CD4-positive, alpha-beta T cell treated with Interleukin-6 for 4 hours (primary cell): ENCODE data around the gene RPL34.
"Not testable (repeated sequence)": the region's sequence is repeated elsewhere in the genome, so short reads cannot be mapped to it uniquely, and the experiment has no call there.

ENCODE experiments used
- DNase-seq: peaks from one replicate; pipeline ENCODE4 v3.0.0-alpha.2; 2020; ENCODE audit warnings: mixed read lengths

RPL34 gene

DNA sequence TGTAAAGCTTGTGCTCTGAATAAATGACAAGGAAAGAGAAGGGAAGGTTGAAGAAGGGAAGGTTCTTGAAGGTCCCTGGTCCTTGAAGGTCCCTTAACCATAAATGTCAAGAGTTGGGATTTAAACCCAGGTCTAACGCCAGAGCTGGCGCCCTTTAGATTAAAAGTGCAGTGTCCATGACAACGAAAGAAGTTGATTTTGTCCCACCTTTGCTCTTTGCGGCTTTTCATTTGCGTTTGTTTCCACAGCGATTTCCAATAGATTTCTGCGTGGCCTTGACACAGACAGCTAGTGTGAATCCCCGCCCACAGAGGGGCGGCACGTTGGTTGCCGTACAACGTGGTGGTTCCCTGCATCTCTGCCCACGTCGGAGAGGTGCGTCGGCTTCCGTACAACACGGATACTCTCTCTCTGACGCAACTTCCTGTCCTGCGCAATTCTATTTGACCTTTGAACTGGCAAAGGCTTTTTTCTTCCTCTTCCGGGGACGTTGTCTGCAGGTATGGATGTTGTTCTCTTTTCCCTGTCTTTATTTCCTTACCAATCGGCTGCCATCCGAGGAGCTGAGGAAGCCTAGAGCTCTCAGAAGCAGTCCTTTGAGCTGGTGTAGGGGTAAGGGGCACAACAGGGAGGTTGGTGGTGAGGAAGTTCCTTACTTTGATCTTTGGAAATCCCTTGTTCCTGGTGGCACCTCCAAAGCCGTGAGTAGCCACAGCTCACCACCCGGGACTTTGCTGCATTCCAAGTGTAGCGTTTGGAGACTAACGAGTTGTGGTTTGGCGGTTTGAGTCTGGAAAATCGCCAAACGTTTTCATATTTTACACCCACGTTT is at the start of gene RPL34:
Gene RPL34 (plus strand): TSS at position 476 of the 832 bp plus-strand sequence. CDS start 1,384 bp downstream, outside the sequence.
- peak; percentile 99 for DNase-seq

GRCh38 chr4:108570993-108571569 is 49.3 kb upstream of the RPL34 start:
- DNase-seq = no peak

DNA sequence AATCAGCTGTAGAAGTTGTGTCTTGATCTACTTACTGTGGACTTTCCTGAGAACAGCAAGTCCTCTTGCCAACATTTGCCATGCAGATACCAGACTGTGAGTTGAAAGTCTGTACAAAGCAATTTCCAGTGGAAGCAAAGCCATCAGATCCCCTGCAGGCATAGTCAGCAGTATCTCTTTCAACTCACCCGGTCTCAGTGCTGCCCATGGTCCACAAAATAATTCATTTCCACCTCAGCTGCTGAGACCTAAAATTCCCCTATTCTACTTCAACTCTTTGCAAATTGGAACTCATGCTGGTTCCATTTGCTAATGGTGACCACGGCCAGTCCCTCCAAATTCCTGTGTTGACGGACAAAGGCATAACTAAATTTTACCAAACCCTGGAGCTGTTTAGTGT is 46.0 kb upstream of the RPL34 start:
- no peak for DNase-seq

- DNase-seq = no peak
These were observed 39.3 kb upstream of the RPL34 start for GRCh38 chr4:108581083-108581482.

DNA sequence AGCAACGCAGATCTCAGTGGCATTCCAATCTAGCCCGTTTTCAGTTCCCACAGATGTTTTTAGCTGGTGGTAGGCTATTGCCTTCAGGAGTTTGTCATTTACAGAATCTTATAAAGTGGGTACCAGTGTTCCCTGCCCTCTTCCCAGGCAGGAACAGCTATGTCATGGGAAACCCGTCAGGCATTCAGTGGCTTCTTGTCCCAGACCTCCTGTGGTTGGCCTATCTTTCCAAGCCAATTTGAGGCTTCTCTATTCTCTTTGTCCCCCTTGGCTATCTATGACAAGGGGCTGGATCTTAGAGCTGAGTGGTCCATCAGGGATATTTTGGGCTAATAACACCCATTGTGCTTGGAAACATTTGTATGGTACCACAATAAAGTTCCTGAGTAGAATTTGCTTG is 33.6 kb upstream of the RPL34 start:
- no peak for DNase-seq

DNA sequence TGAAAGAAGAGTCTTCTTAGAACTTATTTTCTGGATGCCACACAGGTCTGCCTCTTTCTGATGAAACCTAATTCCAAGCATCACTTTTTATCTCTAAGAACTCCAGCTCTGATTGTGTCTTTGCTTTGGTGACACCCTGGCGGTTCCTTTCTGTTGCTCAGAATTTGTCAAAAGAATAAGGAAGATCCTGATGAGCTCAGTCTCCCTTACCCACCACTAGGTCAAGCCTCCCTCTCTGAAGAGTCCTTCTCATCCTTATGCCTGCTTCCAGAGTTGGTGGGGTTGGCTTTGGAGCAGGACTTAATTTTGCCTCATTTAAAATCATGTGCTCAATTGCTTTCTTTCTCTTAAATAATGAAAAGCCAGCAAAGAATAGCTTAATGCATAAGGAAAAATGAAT is 31.5 kb upstream of the RPL34 start:
- no peak for DNase-seq

GRCh38 chr4:108589961-108590360 is 30.4 kb upstream of the RPL34 start:
- no peak for DNase-seq

DNA sequence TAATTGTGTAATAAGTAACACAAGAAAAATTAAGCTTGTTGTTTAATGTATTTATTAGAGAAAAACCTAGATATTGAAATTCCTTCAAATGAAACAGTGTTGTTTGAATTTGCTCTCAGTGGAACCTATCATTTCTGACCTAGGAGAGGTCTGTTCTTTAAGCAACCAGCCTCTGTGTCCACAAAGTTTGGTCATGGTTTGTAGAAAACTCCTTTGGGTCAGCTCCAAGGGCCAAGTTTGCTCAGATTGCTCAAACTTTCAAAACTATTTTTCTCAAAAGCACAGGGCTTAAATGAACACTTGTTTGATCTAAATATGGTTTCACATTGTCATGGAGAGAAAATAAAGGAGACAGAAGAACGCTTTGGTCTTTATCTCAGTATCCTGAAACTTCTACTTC is 29.6 kb upstream of the RPL34 start:
- DNase-seq = no peak

GRCh38 chr4:108592674-108592986 is 27.7 kb upstream of the RPL34 start:
- DNase-seq = no peak

DNA sequence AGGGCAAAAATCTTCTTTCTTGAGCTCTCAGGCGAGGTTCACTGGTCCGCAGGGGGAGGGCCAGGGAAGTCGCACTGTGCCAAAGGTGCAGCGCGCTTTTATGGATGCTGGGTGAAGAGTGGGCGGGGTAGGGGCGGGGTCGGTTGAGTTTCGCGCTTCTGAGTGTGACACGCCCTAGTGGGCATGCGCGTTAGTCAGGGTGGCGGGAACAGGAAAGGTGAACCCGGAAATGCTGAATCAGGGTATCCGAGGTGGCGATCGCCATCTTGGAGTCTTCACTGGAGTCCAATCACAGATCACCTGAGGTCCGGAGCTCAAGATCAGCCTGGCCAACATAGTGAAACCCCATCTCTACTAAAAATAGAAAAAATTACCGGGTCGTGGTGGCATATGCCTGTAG is 26.1 kb upstream of the RPL34 start:
- not testable (repeated sequence) for DNase-seq

- DNase-seq = no peak
These were observed 24.0 kb upstream of the RPL34 start for GRCh38 chr4:108596344-108596743.

- DNase-seq = no peak
These were observed 19.3 kb upstream of the RPL34 start for GRCh38 chr4:108601106-108601505.

DNA sequence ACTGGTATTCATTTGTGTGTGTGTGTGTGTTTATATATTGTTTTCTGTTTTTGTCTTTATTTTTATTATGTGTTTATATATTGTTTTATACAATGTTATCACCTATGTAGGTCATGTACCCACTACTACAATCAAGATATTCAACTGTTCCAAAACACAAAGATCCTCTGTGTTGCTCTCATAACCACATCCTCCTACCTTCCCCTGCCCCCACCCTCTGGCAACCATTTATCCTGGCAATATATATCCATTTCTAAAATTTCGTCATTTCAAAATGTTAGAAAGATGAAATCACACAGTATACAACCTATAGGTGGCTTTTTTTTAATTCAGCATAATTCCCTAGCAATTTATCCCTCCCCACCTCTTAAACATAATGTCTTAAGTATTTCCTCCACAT is 18.8 kb upstream of the RPL34 start:
- DNase-seq = peak; percentile 58

DNA sequence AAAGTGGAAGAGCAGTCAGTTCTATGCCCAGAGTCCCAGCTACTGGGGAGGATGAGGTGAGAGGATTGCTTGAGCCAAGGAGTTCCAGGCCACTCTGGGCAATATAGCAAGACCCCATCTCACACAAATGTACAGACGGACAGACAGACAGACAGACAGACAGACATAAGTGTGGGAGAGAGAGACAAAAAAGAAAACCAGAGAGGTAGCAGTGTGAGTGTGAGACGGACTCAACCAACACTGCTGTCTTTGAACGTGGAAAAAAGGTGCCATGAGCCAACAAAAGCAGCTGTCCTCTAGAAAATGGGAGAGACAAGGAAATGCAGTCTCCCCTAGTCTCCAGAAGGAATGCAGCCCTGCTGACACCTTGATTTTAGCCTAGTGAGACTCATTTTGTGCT is 18.2 kb upstream of the RPL34 start:
- no peak for DNase-seq

DNA sequence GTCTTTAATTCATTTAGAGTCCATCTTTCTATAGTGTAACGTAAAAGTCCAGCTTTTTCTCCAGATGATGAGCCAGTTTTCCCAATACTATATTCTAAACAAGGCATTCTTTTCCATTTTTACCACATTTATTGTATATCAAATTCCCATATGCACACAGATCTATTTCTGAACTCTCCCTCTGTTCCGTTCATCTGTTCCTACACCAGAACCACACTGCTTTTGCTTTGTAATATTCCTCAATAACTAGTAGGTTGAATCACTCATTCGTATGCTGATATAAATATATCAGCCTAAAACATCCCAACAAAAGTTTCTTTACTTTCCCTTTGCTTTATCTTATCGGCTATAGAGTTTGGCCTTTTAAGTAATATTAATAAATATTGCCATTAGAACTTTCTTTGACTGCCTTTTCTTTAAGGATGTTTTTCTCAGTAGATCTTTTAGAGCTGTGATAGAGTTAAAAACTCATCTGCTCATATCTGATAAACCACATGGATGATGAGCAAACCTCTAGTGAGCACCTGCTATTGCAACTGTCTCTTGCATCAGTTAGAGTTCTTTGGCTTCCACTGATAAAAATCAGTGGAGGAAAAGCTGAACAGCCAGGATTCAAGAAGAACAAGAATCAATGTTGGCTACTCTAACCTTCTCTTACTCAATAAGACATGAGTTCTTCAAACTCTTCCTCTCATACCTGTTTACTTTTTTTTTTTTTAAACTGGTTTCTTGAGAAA is 13.1 kb upstream of the RPL34 start:
- no peak for DNase-seq

DNA sequence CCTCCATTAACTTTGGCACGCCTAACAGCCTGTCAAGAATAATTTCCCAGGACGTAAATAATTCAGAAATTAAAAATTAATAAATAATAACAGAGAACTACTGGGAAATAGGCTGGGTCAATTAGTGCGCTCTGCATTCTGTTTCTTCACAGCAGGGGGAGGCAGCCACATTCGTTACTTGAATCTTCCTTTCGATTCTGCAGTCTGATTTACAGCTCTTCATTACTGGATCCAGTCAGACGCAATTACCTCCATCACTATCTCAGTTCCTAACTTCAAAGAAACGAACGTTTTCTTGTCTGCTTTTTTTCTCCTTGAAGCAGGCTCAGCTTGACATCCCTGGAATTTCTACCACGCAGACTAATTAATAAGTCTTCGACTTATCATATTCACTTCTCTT is 9.0 kb upstream of the RPL34 start:
- DNase-seq = no peak

- no peak for DNase-seq
These were observed 8.0 kb upstream of the RPL34 start for GRCh38 chr4:108612365-108612764.

DNA sequence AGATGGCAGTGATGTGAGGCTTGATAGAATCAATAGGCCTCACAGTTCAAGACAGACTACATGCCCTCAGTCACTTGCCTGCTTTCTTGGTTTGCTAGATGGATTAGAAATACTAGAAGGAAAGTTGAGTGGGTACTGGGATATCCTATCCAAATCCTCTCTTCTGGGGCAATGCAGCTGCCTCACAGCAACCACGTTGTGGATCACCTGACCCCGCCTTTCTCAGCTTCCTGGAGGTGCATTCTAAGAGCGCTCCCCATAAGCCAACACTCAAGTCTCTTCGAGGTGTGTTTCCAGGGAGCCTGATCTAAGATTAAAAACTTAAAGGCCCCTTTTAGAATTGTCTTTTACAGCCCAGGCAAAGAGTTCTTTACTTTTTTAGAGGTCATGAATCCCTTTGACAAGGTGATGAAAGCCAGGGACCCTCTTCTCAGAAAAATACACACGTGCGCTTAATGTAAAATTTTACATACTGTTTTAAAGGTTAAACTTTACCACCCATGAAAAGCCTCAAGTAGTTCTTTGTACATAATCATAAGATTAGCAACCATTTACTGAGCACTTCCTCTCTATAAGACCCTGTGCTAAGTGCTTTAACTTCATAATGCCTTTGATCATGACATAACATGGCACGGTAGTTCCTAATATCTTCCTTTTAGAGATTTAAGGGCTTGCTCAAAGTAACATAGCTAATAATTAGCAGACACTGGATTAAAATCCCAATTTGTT is 840 bp upstream of the RPL34 start:
- peak; percentile 56 for DNase-seq

- DNase-seq = no peak
These were observed 843 bp downstream of the RPL34 start for GRCh38 chr4:108620933-108621905.

DNA sequence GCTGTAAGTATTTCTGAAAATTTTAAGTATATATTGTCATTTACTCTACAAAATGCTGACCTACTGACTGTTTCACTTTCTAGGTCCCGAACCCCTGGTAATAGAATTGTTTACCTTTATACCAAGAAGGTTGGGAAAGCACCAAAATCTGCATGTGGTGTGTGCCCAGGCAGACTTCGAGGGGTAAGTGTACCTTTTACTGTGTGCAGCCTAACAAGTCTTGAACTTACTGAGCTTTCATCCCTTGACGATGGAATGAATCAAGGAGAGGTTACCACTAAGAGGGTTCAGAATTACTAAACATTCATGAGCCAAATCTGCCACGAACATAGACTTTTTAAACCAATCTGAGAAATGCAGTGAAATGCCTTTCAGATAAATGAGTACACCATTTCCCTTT is 1.6 kb downstream of the RPL34 start:
- DNase-seq = no peak

DNA sequence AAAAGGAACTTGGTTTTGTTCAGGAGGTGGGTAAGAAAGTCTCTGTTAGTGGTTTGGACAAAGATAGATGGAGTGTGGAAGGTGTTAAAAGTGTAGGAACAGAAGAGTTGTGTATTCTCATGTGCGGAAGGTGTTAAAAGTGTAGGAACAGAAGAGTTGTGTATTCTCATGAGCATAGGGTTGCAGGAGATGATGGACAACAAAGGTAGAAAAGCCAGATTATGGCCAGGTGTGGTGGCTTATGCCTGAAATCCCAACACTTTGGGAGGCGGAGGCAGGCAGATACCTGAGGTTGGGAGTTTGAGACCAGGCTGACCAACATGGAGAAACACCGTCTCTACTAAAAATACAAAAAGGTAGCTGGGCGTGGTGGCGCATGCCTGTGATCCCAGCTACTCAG is 2.5 kb downstream of the RPL34 start:
- no peak for DNase-seq
